ENCODE results near the gene ZNF74. TPM values are rescaled to one million over a fixed set of nuclear protein-coding genes. Genes with fewer than 3 reads are reported as not detected.

Gene ZNF74
- polyA plus RNA-seq, 2 of the 4 experiments (the other 2 are of a cell fraction) = 4.3 to 7.4 TPM

GRCh38 chr22:20433686-20434241, 39.8 kb downstream of the ZNF74 start:
- WGBS (ENCODE audit: missing lambda C conversion rate) = 100% methylated on average over 1 of the region's 4 CpGs
- TF ChIP-seq HEYL (CRISPR knock-in tag; IDR thresholded peaks at IDR 0.05) (no peak), MAFK (IDR thresholded peaks at IDR 0.05; ENCODE audit: partially characterized antibody) (no peak), TFCP2L1 (CRISPR knock-in tag; IDR thresholded peaks at IDR 0.05) (no peak), SMC3 (IDR thresholded peaks at IDR 0.05) (no peak), REST (IDR thresholded peaks at IDR 0.05) (no peak), ELK1 (IDR thresholded peaks at IDR 0.05; ENCODE audit: low read depth, low read length) (no peak), ESRRA (IDR thresholded peaks at IDR 0.05; ENCODE audit: borderline replicate concordance, low read length) (no peak), CHD2 (IDR thresholded peaks at IDR 0.05; ENCODE audit: low read length, partially characterized antibody) (no peak), EP300 (IDR thresholded peaks at IDR 0.05) (no peak), HOXB5 (CRISPR knock-in tag; IDR thresholded peaks at IDR 0.05) (no peak), ZSCAN20 (CRISPR knock-in tag; IDR thresholded peaks at IDR 0.05) (no peak), GATA3 (IDR thresholded peaks at IDR 0.05; ENCODE audit: borderline replicate concordance) (no peak), EHMT2 (IDR thresholded peaks at IDR 0.05; ENCODE audit: low read depth) (no peak)
- no peak overlapping the region for H3K27ac ChIP-seq
- ATAC-seq (no peak), DNase-seq (ENCODE audit: low read depth in 1 of 2, low spot score in 1 of 2) (no peak), FAIRE-seq (no peak)
- no peak overlapping the region for H3K4me2 ChIP-seq
- ChIA-PET CTCF (interaction anchor here (1.4 to 1.5 kb wide), 2 partner anchors 16 to 22 kb away, joined by 4 to 5 read pairs; no protein-coding TSS in a partner anchor), POLR2A (interaction anchor here (1.1 kb wide), 1 partner anchor 62 kb away, joined by 3 read pairs; the partner anchor contains the start of gene KLHL22)
- no peaks in the 10 kb centered on the region for H3K9me3 ChIP-seq
- no peak overlapping the region for H3K4me3 ChIP-seq
- H3K4me1 ChIP-seq = peaks cover 5% of the 10 kb centered on the region; the same call in 1 of the 3 replicates

DNA sequence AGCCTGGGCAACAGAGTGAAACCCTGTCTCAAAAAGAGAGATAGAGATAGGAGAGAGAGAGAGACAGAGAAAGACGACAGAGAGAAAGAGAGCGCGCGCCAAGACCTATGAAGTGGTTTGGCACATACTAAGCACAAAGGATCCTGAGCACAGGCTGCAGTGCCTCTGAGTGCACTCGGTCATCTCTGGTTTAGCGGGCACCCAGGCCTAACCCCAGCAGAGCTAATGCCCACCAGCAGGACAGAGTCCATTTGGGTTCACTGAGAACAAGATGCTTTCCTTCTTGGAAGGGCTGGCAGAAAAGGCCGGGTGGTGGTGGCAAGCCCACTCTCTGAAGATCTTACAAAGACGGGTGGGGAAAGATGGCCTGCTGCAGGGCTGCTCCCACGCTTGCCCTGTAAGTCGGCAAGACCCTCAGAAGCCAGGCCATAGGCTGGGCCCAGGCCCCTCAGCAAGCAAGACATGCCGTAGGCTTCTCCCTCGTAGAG, 40.4 kb downstream of the ZNF74 start:
- no peaks in the 10 kb centered on the region for H3K9me3 ChIP-seq
- CTCF ChIA-PET = interaction anchor here (1.4 to 1.5 kb wide), 2 partner anchors 16 to 22 kb away, joined by 4 to 5 read pairs; no protein-coding TSS in a partner anchor
- H3K27ac ChIP-seq = no peak overlapping the region
- POLR2A ChIA-PET = interaction anchor here (1.1 kb wide), 1 partner anchor 61 kb away, joined by 3 read pairs; the partner anchor contains the start of gene KLHL22
- WGBS (ENCODE audit: missing lambda C conversion rate) = 92% methylated on average over 10 of the region's 12 CpGs
- ATAC-seq (no peak), FAIRE-seq (no peak), DNase-seq (ENCODE audit: low read depth in 1 of 2, low spot score in 1 of 2) (no peak)
- TF ChIP-seq EHF (CRISPR knock-in tag; IDR thresholded peaks at IDR 0.05) (no peak), ELK1 (IDR thresholded peaks at IDR 0.05; ENCODE audit: low read depth, low read length) (no peak)
- no peak overlapping the region for H3K4me2 ChIP-seq
- H3K4me1 ChIP-seq = peaks cover 5% of the 10 kb centered on the region; the same call in 1 of the 3 replicates
- no peak overlapping the region for H3K4me3 ChIP-seq

DNA sequence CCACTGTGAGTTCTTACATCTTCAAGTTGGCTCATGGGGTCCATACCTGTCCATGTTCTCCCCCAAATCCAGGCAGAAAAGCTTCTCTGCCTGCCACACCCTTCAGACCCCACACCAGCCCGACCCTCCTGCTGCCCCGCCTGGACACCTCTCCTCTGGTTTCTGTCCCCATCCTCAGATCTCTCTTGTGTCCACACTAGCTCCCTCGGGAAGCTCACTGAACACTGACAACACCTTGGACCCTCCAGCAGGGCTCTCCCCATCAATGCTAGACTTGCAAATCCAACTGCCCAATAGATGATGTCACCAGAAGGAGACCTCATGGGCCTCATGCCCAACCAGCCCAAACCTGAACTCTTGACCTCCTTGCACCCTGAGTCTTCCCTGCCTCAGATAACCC, 40.8 kb downstream of the ZNF74 start:
- ATAC-seq = no peak
- TF ChIP-seq HDAC2 (IDR thresholded peaks at IDR 0.05) = no peak
- Histone ChIP-seq H3K9me3 (no peaks in the 10 kb centered on the region), H3K4me3 (no peak overlapping the region), H3K27ac (no peak overlapping the region), H3K4me1 (peaks cover 5% of the 10 kb centered on the region; the same call in 1 of the 3 replicates), H3K4me2 (no peak overlapping the region)
- ChIA-PET POLR2A (no interaction called here), CTCF (interaction anchor here (1.4 to 1.5 kb wide), 2 partner anchors 17 to 21 kb away, joined by 4 to 5 read pairs; no protein-coding TSS in a partner anchor)
- no peak for FAIRE-seq
- WGBS (ENCODE audit: missing lambda C conversion rate) = 73% methylated on average over 3 of the region's 3 CpGs
- no peak for DNase-seq (ENCODE audit: low read depth in 1 of 2, low spot score in 1 of 2)
